ENCODE results near the gene TSSK6. TPM values are rescaled to one million over a fixed set of nuclear protein-coding genes. Genes with fewer than 3 reads are reported as not detected.

TSSK6 gene
- under 1 TPM in 2 of 3 donors, not detected in 1; 0.66 to 0.96 TPM for polyA plus RNA-seq

DNA sequence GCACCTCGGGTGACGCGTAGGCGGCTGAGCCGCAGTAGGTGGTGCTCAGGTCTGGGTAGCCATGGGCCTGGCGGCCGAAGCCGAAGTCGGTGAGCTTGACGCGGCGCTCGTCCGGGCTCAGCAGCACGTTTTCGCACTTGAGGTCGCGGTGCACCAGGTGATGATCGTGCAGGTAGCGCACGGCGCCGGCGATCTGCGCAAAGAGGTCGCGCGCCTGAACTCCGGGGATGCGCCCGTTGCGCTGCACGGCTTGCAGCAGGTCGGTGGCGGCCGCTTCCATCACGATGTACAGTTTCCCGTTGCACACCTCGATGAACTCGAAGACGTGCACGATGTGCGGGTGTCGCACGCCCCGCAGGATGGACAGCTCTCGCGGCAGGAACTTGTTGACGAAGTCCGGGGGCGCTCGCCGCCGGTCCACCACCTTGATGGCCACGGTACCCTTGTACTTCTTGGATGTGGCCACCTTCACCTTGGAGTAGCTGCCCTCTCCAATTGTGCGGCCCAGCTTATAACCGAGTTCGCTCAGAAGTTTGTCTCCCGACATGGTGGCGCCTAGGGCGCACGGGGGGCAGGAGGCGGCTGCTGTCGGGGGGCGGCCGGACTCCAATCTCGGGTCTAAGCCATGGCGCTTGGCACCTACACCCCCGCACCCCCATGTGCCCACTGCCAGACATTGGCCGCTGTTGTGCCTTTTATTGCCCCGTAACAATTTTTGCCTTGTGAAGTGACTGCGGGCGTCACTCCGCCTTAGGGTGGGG is at the start of gene TSSK6:
TSS of gene TSSK6 (minus strand) at position 668 of the 761 bp plus-strand sequence. CDS start at position 547, 121 bp downstream.
- H3K4me3 Mint-ChIP-seq, result peak within 1 kb of the TSS; percentile 91 to 98 (median 95)
- peaks cover 0 to 4% (median 0%) of the 10 kb centered on the region in 3 donors for H3K36me3 Mint-ChIP-seq
- H3K27ac Mint-ChIP-seq, result peak within 1 kb of the TSS; percentile 89 to 96 (median 93)
- no peaks in the 10 kb centered on the region for H3K9me3 Mint-ChIP-seq
- peaks cover 0 to 8% (median 4%) of the 10 kb centered on the region in 3 donors for H3K27me3 Mint-ChIP-seq (ENCODE audit: low read depth in 3 of 3)
- DNase-seq, result no peak
- H3K4me1 Mint-ChIP-seq, result peaks cover 26 to 33% of the 10 kb centered on the region in 2 donors

DNA sequence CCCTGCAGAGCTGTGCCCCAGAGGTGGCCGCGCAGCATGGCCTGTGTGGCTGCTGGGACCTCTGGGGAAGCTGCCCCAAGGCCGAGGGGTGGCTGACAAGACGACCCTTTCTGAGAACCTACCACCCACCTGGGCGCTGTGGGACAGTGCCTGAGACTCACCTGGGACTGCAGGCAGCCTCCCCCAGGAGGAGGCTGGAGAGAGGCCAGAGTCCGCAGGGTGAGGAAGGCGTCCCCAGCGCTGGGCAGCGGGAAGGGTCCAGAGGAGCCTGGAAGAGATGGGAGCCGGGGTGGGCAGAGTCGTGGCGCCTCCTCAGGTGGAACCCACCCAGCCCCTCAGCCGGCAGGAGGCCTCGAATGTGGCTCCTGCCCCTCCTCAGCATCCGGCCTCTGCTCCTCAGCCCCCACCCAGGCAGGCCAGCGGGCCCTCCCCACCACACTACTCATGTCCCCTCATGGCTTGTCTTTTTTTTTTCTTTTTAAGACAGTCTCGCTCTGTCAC is 48.0 kb upstream of the TSSK6 start:
- no peak overlapping the region for H3K27ac Mint-ChIP-seq
- peaks cover 0 to 4% (median 0%) of the 10 kb centered on the region in 3 donors for H3K27me3 Mint-ChIP-seq (ENCODE audit: low read depth in 3 of 3)
- no peaks in the 10 kb centered on the region for H3K4me1 Mint-ChIP-seq
- H3K36me3 Mint-ChIP-seq, result no peaks in the 10 kb centered on the region
- DNase-seq, result no peak
- H3K4me3 Mint-ChIP-seq, result no peak overlapping the region
- H3K9me3 Mint-ChIP-seq, result no peaks in the 10 kb centered on the region

DNA sequence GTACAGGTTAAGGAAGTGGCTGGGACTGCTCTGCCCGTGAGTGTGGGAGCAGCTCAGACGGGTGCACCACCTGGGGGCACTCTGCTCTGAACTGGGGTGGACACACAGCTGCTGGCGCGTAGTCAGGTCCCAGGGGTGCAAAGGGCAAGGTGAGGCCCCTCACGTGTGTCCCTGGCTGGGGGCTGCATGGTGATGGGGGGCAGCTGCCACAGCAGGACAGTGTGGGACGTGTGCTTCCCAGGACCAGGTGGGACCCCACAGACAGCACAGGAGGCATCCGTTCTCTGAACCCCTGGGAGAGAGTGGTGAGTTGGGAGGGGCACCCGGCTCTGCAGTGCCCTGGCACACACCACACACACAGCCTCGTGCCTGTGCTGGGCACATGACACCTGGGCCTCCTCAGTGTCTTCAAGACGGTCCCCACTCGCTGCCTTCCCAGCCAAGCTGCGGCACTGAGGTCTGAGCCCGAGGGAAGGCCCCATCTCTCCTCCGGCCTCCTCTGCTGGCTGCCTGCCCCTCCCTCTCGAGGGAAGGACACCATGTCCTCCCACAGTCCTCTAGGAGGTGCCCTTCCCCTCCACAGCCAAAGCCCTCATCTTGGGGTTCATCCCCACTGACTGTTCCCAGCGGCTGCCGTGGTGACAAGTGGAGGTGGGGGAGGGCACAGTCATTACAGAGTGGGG is 47.5 kb upstream of the TSSK6 start:
- no peaks in the 10 kb centered on the region for H3K9me3 Mint-ChIP-seq
- H3K27ac Mint-ChIP-seq, result no peak overlapping the region
- no peak overlapping the region for H3K4me3 Mint-ChIP-seq
- H3K36me3 Mint-ChIP-seq, result no peaks in the 10 kb centered on the region
- H3K4me1 Mint-ChIP-seq, result no peaks in the 10 kb centered on the region
- H3K27me3 Mint-ChIP-seq (ENCODE audit: low read depth in 3 of 3), result peaks cover 0 to 4% (median 0%) of the 10 kb centered on the region in 3 donors
- no peak for DNase-seq

DNA sequence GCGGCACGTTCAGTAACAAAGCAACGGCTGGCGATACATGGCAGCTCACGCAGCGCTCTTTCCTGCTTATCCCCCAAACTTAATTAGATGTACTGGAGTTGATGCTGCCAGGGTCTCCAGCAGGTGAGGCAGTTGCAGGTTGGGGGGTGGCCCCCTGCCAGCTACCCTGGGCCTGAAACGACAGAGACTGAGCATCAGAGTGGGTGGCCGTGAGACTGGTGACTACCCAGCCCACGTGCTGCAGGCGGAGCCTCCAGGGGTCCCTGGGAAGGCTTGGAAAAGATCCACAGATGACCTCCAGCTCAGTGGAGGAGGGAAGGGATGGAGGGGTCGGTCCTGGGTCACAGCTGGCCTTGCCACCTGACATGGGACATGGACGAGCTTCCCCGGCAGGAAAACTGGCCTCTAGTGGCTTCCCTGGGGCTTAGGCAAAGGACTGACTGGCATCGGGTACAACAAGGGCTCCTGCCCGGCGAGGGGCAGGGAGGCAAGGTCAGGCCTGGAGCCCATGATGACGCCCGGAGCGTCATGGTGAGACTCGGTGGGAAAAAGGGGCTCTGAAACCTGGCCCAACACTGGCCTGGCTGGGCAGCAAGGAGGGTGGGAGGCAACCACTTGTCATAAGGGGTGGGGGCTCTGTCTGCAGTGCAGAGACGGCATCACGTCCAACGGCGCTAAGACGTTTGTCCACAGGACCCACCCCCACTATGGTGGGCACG is 46.8 kb upstream of the TSSK6 start:
- H3K27ac Mint-ChIP-seq, result no peak overlapping the region
- no peak for DNase-seq
- H3K4me1 Mint-ChIP-seq, result no peaks in the 10 kb centered on the region
- H3K36me3 Mint-ChIP-seq, result no peaks in the 10 kb centered on the region
- H3K9me3 Mint-ChIP-seq, result no peaks in the 10 kb centered on the region
- no peak overlapping the region for H3K4me3 Mint-ChIP-seq
- H3K27me3 Mint-ChIP-seq (ENCODE audit: low read depth in 3 of 3), result peaks cover 0 to 5% (median 0%) of the 10 kb centered on the region in 3 donors

DNA sequence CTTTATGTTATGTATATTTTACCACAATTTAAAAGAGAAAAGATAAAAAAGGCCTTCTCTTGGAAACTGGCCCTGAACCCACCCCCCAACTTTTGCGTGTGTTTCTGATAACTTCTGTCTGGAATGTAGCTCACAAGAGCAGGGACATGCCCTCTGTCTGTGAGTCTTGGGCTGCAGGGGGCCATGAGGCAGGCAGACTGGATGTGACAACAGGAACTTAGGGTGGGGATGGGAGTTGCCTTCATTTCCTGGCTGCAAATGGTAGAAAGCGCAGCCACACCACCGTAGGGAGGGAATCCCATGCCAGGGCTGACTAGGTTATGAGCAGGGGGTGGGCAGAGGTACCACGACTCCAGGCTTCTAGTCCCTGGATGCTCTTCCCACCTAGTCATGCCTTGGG is 44.6 kb upstream of the TSSK6 start:
- DNase-seq, result no peak
- no peaks in the 10 kb centered on the region for H3K4me1 Mint-ChIP-seq
- no peaks in the 10 kb centered on the region for H3K36me3 Mint-ChIP-seq
- peaks cover 0 to 3% (median 0%) of the 10 kb centered on the region in 3 donors for H3K27me3 Mint-ChIP-seq (ENCODE audit: low read depth in 3 of 3)
- H3K4me3 Mint-ChIP-seq, result no peak overlapping the region
- H3K27ac Mint-ChIP-seq, result no peak overlapping the region
- no peaks in the 10 kb centered on the region for H3K9me3 Mint-ChIP-seq

DNA sequence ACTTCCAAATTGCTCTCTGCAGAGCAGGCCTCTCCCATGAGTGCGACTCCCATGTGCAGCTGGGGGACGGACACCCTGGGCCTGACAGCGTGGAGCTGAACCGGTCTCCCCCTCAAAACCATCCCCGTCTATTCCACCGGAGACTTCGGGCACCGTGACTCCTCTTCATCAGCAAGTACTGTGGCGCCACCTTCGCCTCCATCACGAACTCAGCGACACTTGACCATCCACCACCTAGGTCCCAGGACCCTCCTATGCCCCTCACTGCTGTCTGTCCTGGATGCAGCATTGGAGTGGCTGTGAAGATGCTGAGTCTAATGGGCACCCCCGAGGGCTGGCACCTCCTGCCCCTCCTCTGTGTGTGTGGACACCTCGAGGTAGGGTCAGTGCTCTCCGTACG is 43.3 kb upstream of the TSSK6 start:
- DNase-seq, result no peak
- Mint-ChIP-seq H3K4me3 (no peak overlapping the region), H3K4me1 (no peaks in the 10 kb centered on the region), H3K9me3 (no peaks in the 10 kb centered on the region), H3K27me3 (ENCODE audit: low read depth in 3 of 3) (peaks cover 0 to 3% (median 0%) of the 10 kb centered on the region in 3 donors), H3K27ac (peak overlapping the region in 1 of 6 donors; percentile 22), H3K36me3 (no peaks in the 10 kb centered on the region)

DNA sequence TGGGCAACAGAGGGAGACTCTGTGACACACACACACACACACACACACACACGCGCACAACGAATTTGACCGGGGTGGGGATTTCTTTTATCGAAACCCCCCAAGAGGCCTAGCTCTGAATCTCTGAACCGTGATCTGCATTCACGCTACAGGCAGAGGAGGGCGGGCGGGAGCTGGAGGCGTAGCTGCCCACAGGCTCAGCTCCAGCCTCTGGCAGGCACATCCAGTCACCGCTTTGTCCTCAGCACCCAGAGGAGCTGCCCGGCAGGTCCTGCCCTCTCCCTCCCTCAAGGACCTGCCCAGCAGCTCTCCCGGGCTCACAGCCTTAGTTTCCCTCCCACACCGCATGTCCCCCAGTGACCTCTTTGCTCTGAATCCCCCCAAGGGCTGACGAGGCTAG is 42.7 kb upstream of the TSSK6 start:
- Mint-ChIP-seq H3K27me3 (ENCODE audit: low read depth in 3 of 3) (peaks cover 0 to 3% (median 0%) of the 10 kb centered on the region in 3 donors), H3K4me1 (no peaks in the 10 kb centered on the region), H3K27ac (no peak overlapping the region), H3K9me3 (no peaks in the 10 kb centered on the region), H3K36me3 (no peaks in the 10 kb centered on the region), H3K4me3 (no peak overlapping the region)
- no peak for DNase-seq

DNA sequence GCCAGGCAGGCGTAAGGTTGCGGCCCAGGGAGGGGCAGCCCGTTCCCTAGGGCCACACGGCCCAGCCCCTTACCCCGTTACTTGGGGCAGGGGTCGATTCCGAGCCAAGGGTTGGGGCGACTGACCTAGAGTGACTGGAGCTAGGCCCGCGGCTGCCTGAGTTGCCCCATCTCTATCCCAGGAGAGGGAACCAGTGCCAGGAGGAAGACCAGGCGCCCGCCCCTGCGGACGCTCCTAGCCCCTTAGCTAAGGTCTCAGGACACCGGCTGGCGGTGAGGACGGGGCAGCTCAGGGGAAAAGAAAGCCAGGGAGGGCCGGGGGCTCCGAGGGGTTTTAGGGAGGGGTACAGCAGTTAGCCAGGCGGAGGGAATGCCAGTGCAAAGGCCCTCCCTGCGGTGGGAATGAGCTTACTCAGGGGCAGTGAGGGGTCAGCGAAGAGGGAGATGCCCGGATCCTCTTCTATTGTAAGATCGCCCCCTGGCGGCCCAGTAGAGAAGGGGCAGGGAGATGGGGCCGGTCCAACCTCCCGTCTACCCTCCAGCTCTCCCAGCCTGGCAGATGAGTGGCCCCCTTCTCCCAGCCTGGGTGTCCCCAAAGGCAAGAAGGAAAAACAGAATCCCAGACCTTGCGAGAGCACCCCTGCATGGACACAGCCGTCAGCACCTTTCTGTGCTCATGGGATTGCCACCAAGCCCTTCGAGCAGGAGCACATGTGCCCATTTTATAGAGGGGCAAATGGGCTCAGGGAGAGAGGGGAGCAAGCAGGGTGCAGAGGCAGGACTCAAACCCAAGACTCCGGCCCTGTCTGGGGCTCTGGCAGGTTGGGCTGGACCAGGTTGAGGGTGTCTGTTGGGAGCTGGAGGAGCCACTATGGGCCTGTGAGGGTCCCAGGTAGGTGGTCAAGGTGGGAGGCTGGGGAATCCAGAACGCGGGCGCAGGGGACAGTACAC is 39.0 kb upstream of the TSSK6 start:
- no peak overlapping the region for H3K27ac Mint-ChIP-seq
- H3K4me3 Mint-ChIP-seq, result no peak overlapping the region
- peak; percentile 41 to 50 (median 41) for DNase-seq
- no peaks in the 10 kb centered on the region for H3K9me3 Mint-ChIP-seq
- no peaks in the 10 kb centered on the region for H3K4me1 Mint-ChIP-seq
- H3K27me3 Mint-ChIP-seq (ENCODE audit: low read depth in 3 of 3), result peaks cover 0 to 3% (median 1%) of the 10 kb centered on the region in 3 donors
- H3K36me3 Mint-ChIP-seq, result no peaks in the 10 kb centered on the region

DNA sequence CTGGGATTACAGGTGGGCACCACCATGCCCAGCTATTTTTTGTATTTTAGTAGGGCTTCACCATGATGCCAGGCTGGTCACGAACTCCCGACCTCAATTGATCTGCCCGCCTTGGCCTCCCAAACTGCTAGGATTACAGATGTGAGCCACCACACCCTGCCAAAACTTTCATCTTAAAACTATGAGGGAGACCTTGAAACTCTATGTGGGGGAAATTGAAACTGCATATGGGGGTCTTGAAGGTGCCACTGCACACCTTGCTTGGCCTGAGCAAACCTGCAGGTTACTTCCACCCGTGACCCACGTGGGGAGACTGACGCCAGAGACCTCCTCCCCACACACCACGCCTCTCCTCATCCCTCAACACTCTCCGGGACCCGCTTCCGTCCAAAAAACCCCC is 38.3 kb upstream of the TSSK6 start:
- H3K27ac Mint-ChIP-seq, result no peak overlapping the region
- no peaks in the 10 kb centered on the region for H3K36me3 Mint-ChIP-seq
- no peak overlapping the region for H3K4me3 Mint-ChIP-seq
- H3K4me1 Mint-ChIP-seq, result no peaks in the 10 kb centered on the region
- no peaks in the 10 kb centered on the region for H3K9me3 Mint-ChIP-seq
- no peak for DNase-seq
- H3K27me3 Mint-ChIP-seq (ENCODE audit: low read depth in 3 of 3), result peaks cover 0 to 3% (median 1%) of the 10 kb centered on the region in 3 donors

DNA sequence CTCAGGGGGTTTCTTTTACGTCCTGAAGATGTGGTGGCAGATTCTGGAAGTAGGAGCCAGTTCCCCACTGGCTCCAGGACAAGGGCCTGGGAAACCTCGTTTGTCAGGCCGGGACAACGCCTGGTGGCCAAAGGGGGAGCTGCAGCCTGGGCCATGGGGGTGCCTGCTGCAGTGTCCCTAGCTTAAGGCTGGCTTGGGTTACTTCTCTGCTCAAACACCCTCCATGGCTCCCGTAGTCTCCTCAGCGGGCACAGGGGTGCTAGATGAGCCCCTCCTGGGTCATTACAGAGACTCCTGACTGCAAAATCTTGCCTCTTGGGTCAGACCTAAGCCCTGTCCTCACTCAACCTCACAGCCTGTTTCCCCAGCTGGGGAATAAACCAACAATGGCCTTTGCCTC is 37.5 kb upstream of the TSSK6 start:
- H3K4me1 Mint-ChIP-seq, result no peaks in the 10 kb centered on the region
- H3K36me3 Mint-ChIP-seq, result no peaks in the 10 kb centered on the region
- H3K27ac Mint-ChIP-seq, result no peak overlapping the region
- peaks cover 0 to 3% (median 1%) of the 10 kb centered on the region in 3 donors for H3K27me3 Mint-ChIP-seq (ENCODE audit: low read depth in 3 of 3)
- no peak overlapping the region for H3K4me3 Mint-ChIP-seq
- no peaks in the 10 kb centered on the region for H3K9me3 Mint-ChIP-seq
- no peak for DNase-seq

DNA sequence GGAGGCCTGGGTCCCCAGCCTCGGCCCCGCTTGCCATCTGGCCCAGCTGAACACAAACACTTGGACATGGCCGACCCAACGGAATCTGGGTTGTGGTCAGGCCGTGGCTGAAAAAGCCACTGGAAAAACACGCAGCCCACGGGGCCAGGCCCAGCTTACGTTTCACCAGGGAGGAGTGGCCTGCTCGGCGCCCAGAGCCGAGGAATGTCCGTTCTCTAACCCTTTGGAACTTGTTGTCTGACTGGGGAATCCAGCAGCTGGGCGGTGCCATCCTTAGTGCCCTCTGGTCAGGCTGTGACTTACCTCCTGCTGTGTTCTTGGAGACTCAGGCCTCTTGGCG is 36.5 kb upstream of the TSSK6 start:
- Mint-ChIP-seq H3K9me3 (no peaks in the 10 kb centered on the region), H3K4me3 (no peak overlapping the region), H3K36me3 (no peaks in the 10 kb centered on the region), H3K4me1 (no peaks in the 10 kb centered on the region), H3K27me3 (ENCODE audit: low read depth in 3 of 3) (peaks cover 0 to 6% (median 0%) of the 10 kb centered on the region in 3 donors), H3K27ac (no peak overlapping the region)
- no peak for DNase-seq

DNA sequence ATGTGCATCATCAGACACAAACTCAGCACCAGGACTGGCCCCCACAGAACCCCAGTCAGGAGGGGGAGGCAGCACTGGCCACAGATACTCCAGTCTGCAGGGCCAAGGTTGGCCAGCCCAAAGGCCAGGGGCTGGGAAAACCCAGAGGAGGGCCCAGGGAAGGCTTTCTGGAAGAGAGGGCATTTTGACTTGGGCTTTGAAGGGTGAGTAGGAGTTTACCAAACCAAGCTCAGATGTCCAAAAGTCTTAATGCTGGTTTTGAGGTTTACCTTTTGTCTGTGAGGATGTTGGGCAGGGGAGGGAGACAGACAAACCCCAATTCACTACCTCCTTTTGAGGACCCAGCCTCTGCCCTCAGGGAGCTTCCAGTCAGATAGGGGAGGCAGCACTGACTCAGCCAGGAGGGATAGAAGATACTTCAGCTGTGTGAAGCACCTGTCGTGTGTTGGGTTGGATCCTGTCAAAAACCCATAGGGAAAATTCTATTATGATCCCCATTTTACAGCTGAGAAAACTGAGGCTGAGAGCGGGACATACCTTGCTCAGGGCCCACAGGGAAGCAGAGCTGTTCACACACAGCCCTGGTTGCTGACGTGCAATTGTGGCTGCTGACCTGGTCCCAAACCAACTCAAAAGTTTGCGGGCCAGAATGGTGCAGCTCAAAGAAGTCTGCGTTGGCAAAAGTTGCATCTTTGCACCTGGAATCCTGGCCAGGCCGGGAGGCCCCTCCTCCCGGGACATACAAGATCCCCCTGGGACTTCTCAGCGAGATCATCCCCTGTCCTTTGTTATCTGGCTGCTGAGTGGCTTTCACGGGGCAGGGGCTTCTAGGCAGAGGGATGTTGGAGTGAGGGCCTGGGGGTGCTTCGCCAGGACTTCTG is 35.9 kb upstream of the TSSK6 start:
- DNase-seq, result no peak

More for the DNA sequence above, 35.9 kb upstream of the TSSK6 start:
- H3K27me3 Mint-ChIP-seq (ENCODE audit: low read depth in 3 of 3), result peaks cover 0 to 6% (median 0%) of the 10 kb centered on the region in 3 donors
- H3K27ac Mint-ChIP-seq, result no peak overlapping the region
- H3K9me3 Mint-ChIP-seq, result no peaks in the 10 kb centered on the region
- H3K4me3 Mint-ChIP-seq, result no peak overlapping the region
- no peaks in the 10 kb centered on the region for H3K36me3 Mint-ChIP-seq
- no peaks in the 10 kb centered on the region for H3K4me1 Mint-ChIP-seq

Measured in immature natural killer cell (primary cell).